SK-N-SH (cell line): ENCODE measurements around the gene ZNF584. TPM values are rescaled to one million over a fixed set of nuclear protein-coding genes. Genes with fewer than 3 reads are reported as not detected.
A peak's percentile ranks its signal among the peaks of the same experiment; 100 is the strongest.

Source experiments
- CTCF ChIA-PET: fragments of 300-600, 350-600 bp; formaldehyde crosslinking; extraction: SDS; loops from one replicate; lab custom pipeline; 2021; lab: Yijun Ruan, JAX
- POLR2A ChIA-PET: fragments of 350-600 bp; sonication (Branson Sonifier 250); formaldehyde crosslinking; extraction: SDS; loops from one replicate; lab custom pipeline; 2020; ENCODE audit warnings: antibody characterized with exemption, inconsistent platforms; lab: Yijun Ruan, JAX
- DNase-seq: peaks from one replicate; pipeline ENCODE4 v3.0.0; 2012
- H2AFZ ChIP-seq: fragments of 200-600 bp; sonication (generic); 2 replicates; pipeline ENCODE4 v1.8.1; 2016; ENCODE audit warnings: antibody characterized with exemption, mild to moderate bottlenecking, low read depth
- H3F3A ChIP-seq: fragments of 200-600 bp; sonication (generic); replicated peaks from 2 replicates; pipeline ENCODE3; 2016; ENCODE audit warnings: antibody characterized with exemption, mild to moderate bottlenecking; ENCODE audit not compliant: insufficient read depth
- H3K27ac ChIP-seq, 2 experiments: fragments of 200-500 bp in 1 of 2; fragments of 200-600 bp in 1 of 2; sonication (Bioruptor generic) in 1 of 2; sonication (generic), shearing (Covaris generic) in 1 of 2; 2 replicates each; pipeline versions ENCODE4 v1.5.1 to v1.6.1; 2014 to 2016; ENCODE audit warnings: low read depth in 2 of 2, inconsistent platforms in 1 of 2, low read length in 1 of 2, mild to moderate bottlenecking in 1 of 2, mixed read lengths in 1 of 2
- H3K27me3 ChIP-seq: fragments of 200-600 bp; sonication (generic), shearing (Covaris generic); 2 replicates; pipeline ENCODE4 v1.6.1; 2016; ENCODE audit warnings: mixed run types; ENCODE audit not compliant: insufficient read depth
- H3K36me3 ChIP-seq, 2 experiments: fragments of 200-500 bp in 1 of 2; fragments of 200-600 bp in 1 of 2; sonication (Bioruptor generic) in 1 of 2; sonication (generic) in 1 of 2; replicated peaks in 1 of 2; 2 replicates each; pipeline versions ENCODE3 to v1.5.1; 2014 to 2016; ENCODE audit warnings: low read length in 1 of 2, mild to moderate bottlenecking in 1 of 2; ENCODE audit not compliant: insufficient read depth in 2 of 2, control insufficient read depth in 1 of 2
- H3K4me1 ChIP-seq, 2 experiments: fragments of 200-500 bp in 1 of 2; fragments of 200-600 bp in 1 of 2; sonication (Bioruptor generic) in 1 of 2; sonication (generic), shearing (Covaris generic) in 1 of 2; 2 replicates each; pipeline versions ENCODE4 v1.5.1 to v1.6.1; 2014 to 2016; ENCODE audit warnings: low read depth in 1 of 2, low read length in 1 of 2, mixed run types in 1 of 2; ENCODE audit not compliant: insufficient read depth in 2 of 2, control insufficient read depth in 1 of 2
- H3K4me2 ChIP-seq: fragments of 200-600 bp; sonication (generic), shearing (Covaris generic); 2 replicates; pipeline ENCODE4 v1.6.1; 2017; ENCODE audit warnings: mixed run types
- H3K4me3 ChIP-seq, 2 experiments: fragments of 200-500 bp in 1 of 2; fragments of 200-600 bp in 1 of 2; sonication (Bioruptor generic) in 1 of 2; sonication (generic), shearing (Covaris generic) in 1 of 2; 2 replicates each; pipeline versions ENCODE4 v1.5.1 to v1.8.1; 2014 to 2016; ENCODE audit warnings: low read depth in 2 of 2, inconsistent platforms in 1 of 2, low read length in 1 of 2, mild to moderate bottlenecking in 1 of 2, mixed read lengths in 1 of 2, moderate library complexity in 1 of 2
- H3K79me2 ChIP-seq: fragments of 200-600 bp; sonication (generic); 2 replicates; pipeline ENCODE4 v1.8.1; 2017; ENCODE audit warnings: mild to moderate bottlenecking; ENCODE audit not compliant: insufficient read depth
- H3K9ac ChIP-seq: fragments of 200-600 bp; sonication (generic); 2 replicates; pipeline ENCODE4 v1.6.1; 2017; ENCODE audit warnings: mixed run types
- H3K9me2 ChIP-seq: fragments of 200-600 bp; sonication (generic); 2 replicates; pipeline ENCODE4 v1.6.1; 2017; ENCODE audit warnings: mixed run types
- H3K9me3 ChIP-seq: fragments of 200-600 bp; sonication (generic); 2 replicates; pipeline ENCODE4 v1.6.1; 2017; ENCODE audit warnings: mixed run types, mild to moderate bottlenecking, moderate library complexity
- H4K20me1 ChIP-seq: fragments of 200-600 bp; sonication (generic); 2 replicates; pipeline ENCODE4 v1.6.1; 2017; ENCODE audit warnings: mild to moderate bottlenecking, mixed run types; ENCODE audit not compliant: insufficient read depth
- CHD2 ChIP-seq: fragments of 150-350 bp; IDR thresholded peaks from 2 replicates; pipeline ENCODE4 v1.6.1; 2018; ENCODE audit warnings: low read length; ENCODE audit not compliant: partially characterized antibody
- CTCF ChIP-seq: fragments of 200-600 bp; sonication (generic); IDR thresholded peaks from 2 replicates; pipeline ENCODE4 v1.6.1; 2017; ENCODE audit warnings: antibody characterized with exemption, mild to moderate bottlenecking, moderate library complexity
- ELF1 ChIP-seq: IDR thresholded peaks from 2 replicates; pipeline ENCODE4 v1.4.0; 2012
- EP300 ChIP-seq, 2 experiments: IDR thresholded peaks; 2 replicates each; pipeline versions ENCODE4 v1.4.0 to v1.6.1; 2012; ENCODE audit warnings: borderline replicate concordance in 1 of 2, low read depth in 1 of 2, low read length in 1 of 2
- FOXJ3 ChIP-seq: sonication (generic); formaldehyde crosslinking; IDR thresholded peaks from 2 replicates; pipeline ENCODE4 v1.5.1; 2020; ENCODE audit warnings: mild to moderate bottlenecking, missing genetic modification reagents
- MAX ChIP-seq: IDR thresholded peaks from 2 replicates; pipeline ENCODE4 v1.4.0; 2012; ENCODE audit warnings: low read depth
- MEF2A ChIP-seq: IDR thresholded peaks from 2 replicates; pipeline ENCODE4 v1.4.0; 2012; ENCODE audit warnings: low read depth, borderline replicate concordance
- MXI1 ChIP-seq: IDR thresholded peaks from 2 replicates; pipeline ENCODE4 v1.6.1; 2012; ENCODE audit warnings: mild to moderate bottlenecking, low read depth, low read length, improper control_type of control experiment
- NFIC ChIP-seq: IDR thresholded peaks from 2 replicates; pipeline ENCODE4 v1.4.0; 2012; ENCODE audit warnings: borderline replicate concordance
- NRF1 ChIP-seq: IDR thresholded peaks from 2 replicates; pipeline ENCODE4 v1.6.1; 2012; ENCODE audit warnings: low read depth, mild to moderate bottlenecking, low read length
- PBX3 ChIP-seq: IDR thresholded peaks from 2 replicates; pipeline ENCODE4; 2012
- RCOR1 ChIP-seq: fragments of 150-350 bp; IDR thresholded peaks from 2 replicates; pipeline ENCODE4 v1.6.1; 2017; ENCODE audit warnings: antibody characterized with exemption, low read length
- SIN3A ChIP-seq: IDR thresholded peaks from 2 replicates; pipeline ENCODE4 v1.6.1; 2012; ENCODE audit warnings: low read depth, mild to moderate bottlenecking, low read length, moderate library complexity, borderline replicate concordance
- TAF1 ChIP-seq: IDR thresholded peaks from 2 replicates; pipeline ENCODE4 v1.6.1; 2012; ENCODE audit warnings: low read depth, mild to moderate bottlenecking, low read length, moderate library complexity, borderline replicate concordance
- TEAD4 ChIP-seq: IDR thresholded peaks from 2 replicates; pipeline ENCODE4 v1.4.0; 2012; ENCODE audit warnings: mild to moderate bottlenecking, borderline replicate concordance; ENCODE audit not compliant: insufficient read depth
- ZBTB33 ChIP-seq: IDR thresholded peaks from 2 replicates; pipeline ENCODE4 v1.4.0; 2012; ENCODE audit warnings: low read depth, borderline replicate concordance
- WGBS: methylation state at CpG from one replicate; pipeline ENCODE4 v1.1.6; 2017; ENCODE audit warnings: low lambda C conversion rate; 5-methylcytosine and 5-hydroxymethylcytosine counted together
- polyA plus RNA-seq, 3 experiments: library from polyadenylated mRNA; depleted of rRNA; stranded (reverse); fragments of >200 nt; gene quantifications; 2 replicates each; pipeline ENCODE4 v1.2.3, GENCODE V29; 2012

The ZNF584 gene
- polyA plus RNA-seq, 1 of the 3 experiments (the other 2 are of a cell fraction): 9.4 TPM

- TF ChIP-seq MXI1: peak; percentile 99
- TF ChIP-seq SIN3A: no peak; the same call in 1 of the 2 replicates
- TF ChIP-seq ZBTB33: no peak; the same call in 1 of the 2 replicates
- TF ChIP-seq NRF1: peak; percentile 90
- TF ChIP-seq TAF1: peak; percentile 89
- peak; percentile 70 for TF ChIP-seq ELF1
- TF ChIP-seq PBX3: peak; percentile 58; the same call in 1 of the 2 replicates
Measured at GRCh38 chr19:58362272-58362994, 46.0 kb upstream of the ZNF584 start, which contains the start of gene ZNF497 (continued).

GRCh38 chr19:58364146-58364545, 44.3 kb upstream of the ZNF584 start:
- DNase-seq: no peak
- Histone ChIP-seq H3K9me2 (no peaks in the 10 kb centered on the region), H3K79me2 (no peaks in the 10 kb centered on the region), H3K4me2 (no peak overlapping the region), H2AFZ (no peak overlapping the region), H3K9me3 (no peaks in the 10 kb centered on the region), H3K27ac (no peak overlapping the region), H3K36me3 (no peaks in the 10 kb centered on the region), H3F3A (peaks cover 23% of the 10 kb centered on the region), H3K9ac (no peak overlapping the region), H3K27me3 (no peaks in the 10 kb centered on the region), H3K4me3 (no peak overlapping the region), H4K20me1 (no peaks in the 10 kb centered on the region), H3K4me1 (peaks cover 0 to 8% of the 10 kb centered on the region in 2 experiments; a peak in 2 of 4 replicates)
- 92% methylated on average over 5 of the region's 5 CpGs for WGBS
- CTCF ChIA-PET: interaction anchor here (0.7 to 2.5 kb wide), 3 partner anchors 10 to 17 kb away, joined by 3 to 12 read pairs (median 3); no protein-coding TSS in a partner anchor
- TF ChIP-seq FOXJ3 (no peak), RCOR1 (no peak), MEF2A (no peak), TEAD4 (no peak), CHD2 (no peak), MAX (no peak), EP300 (IDR thresholded peaks at IDR 0.05; ENCODE audit: borderline replicate concordance in 1 of 2, low read depth in 1 of 2, low read length in 1 of 2) (no peak), CTCF (no peak), NFIC (no peak)
- POLR2A ChIA-PET: interaction anchor here (0.6 to 3.2 kb wide), 5 partner anchors 9 to 190 kb away, joined by 3 to 34 read pairs (median 6); partner anchors contain the start of genes CHMP2A and ZNF837
